Osteocyte (in vitro differentiated cells): ENCODE measurements around the gene LGALS4. TPM values are rescaled to one million over a fixed set of nuclear protein-coding genes. Genes with fewer than 3 reads are reported as not detected.
"Not testable (repeated sequence)": the region's sequence is repeated elsewhere in the genome, so short reads cannot be mapped to it uniquely, and the experiment has no call there.

Source experiments
- DNase-seq: peaks from one replicate; pipeline ENCODE4 v3.0.0; 2021; ENCODE audit warnings: mixed read lengths; ENCODE audit not compliant: unreplicated experiment; ENCODE audit errors: extremely low spot score
- H3K27ac Mint-ChIP-seq: one replicate; pipeline ENCODE4 v1.8.0; 2021; ENCODE audit warnings: mild to moderate bottlenecking, mixed read lengths; ENCODE audit not compliant: unreplicated experiment
- H3K27me3 Mint-ChIP-seq: one replicate; pipeline ENCODE4 v1.8.0; 2021; ENCODE audit warnings: mixed read lengths; ENCODE audit not compliant: unreplicated experiment
- H3K36me3 Mint-ChIP-seq: one replicate; pipeline ENCODE4 v1.8.0; 2021; ENCODE audit warnings: mixed read lengths; ENCODE audit not compliant: unreplicated experiment
- H3K4me1 Mint-ChIP-seq: one replicate; pipeline ENCODE4 v1.8.0; 2021; ENCODE audit warnings: mixed read lengths; ENCODE audit not compliant: unreplicated experiment
- H3K4me3 Mint-ChIP-seq: one replicate; pipeline ENCODE4 v1.8.0; 2021; ENCODE audit warnings: mild to moderate bottlenecking, moderate library complexity, mixed read lengths; ENCODE audit not compliant: unreplicated experiment
- H3K9me3 Mint-ChIP-seq: one replicate; pipeline ENCODE4 v1.8.0; 2021; ENCODE audit warnings: mixed read lengths; ENCODE audit not compliant: unreplicated experiment
- total RNA-seq: library from RNA; stranded (reverse); gene quantifications from 2 replicates; pipeline ENCODE4 v1.2.1, GENCODE V29; 2021
- TF ChIP-seq, protein P1 (sequence below): fragments of 200-600 bp; sonication (generic); IDR thresholded peaks from 2 replicates; pipeline ENCODE4 v1.5.0; 2021; ENCODE audit warnings: antibody characterized with exemption, mild to moderate bottlenecking, moderate library complexity

The LGALS4 gene
- total RNA-seq, 1 donor from 2014 or later, result not detected

GRCh38 chr19:38817081-38817480 lies 4.3 kb upstream of the LGALS4 start:
- peaks cover 2% of the 10 kb centered on the region for H3K4me1 Mint-ChIP-seq
- H3K27me3 Mint-ChIP-seq, result no peaks in the 10 kb centered on the region
- TF ChIP-seq, protein P1, sequence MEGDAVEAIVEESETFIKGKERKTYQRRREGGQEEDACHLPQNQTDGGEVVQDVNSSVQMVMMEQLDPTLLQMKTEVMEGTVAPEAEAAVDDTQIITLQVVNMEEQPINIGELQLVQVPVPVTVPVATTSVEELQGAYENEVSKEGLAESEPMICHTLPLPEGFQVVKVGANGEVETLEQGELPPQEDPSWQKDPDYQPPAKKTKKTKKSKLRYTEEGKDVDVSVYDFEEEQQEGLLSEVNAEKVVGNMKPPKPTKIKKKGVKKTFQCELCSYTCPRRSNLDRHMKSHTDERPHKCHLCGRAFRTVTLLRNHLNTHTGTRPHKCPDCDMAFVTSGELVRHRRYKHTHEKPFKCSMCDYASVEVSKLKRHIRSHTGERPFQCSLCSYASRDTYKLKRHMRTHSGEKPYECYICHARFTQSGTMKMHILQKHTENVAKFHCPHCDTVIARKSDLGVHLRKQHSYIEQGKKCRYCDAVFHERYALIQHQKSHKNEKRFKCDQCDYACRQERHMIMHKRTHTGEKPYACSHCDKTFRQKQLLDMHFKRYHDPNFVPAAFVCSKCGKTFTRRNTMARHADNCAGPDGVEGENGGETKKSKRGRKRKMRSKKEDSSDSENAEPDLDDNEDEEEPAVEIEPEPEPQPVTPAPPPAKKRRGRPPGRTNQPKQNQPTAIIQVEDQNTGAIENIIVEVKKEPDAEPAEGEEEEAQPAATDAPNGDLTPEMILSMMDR, result no peak
- H3K9me3 Mint-ChIP-seq, result no peaks in the 10 kb centered on the region
- peaks cover 27% of the 10 kb centered on the region for H3K36me3 Mint-ChIP-seq
- H3K4me3 Mint-ChIP-seq, result no peak overlapping the region
- no peak for DNase-seq
- no peak overlapping the region for H3K27ac Mint-ChIP-seq

- Mint-ChIP-seq H3K36me3 (peaks cover 27% of the 10 kb centered on the region), H3K27ac (no peak overlapping the region), H3K9me3 (no peaks in the 10 kb centered on the region), H3K27me3 (no peaks in the 10 kb centered on the region), H3K4me3 (no peak overlapping the region), H3K4me1 (peaks cover 2% of the 10 kb centered on the region)
- TF ChIP-seq, protein P1, result no peak
- DNase-seq, result no peak
These were observed 3.5 kb upstream of the LGALS4 start for GRCh38 chr19:38816131-38816750.

- Mint-ChIP-seq H3K4me3 (no peak overlapping the region), H3K27ac (no peak overlapping the region), H3K36me3 (peaks cover 25% of the 10 kb centered on the region), H3K9me3 (no peaks in the 10 kb centered on the region), H3K4me1 (peaks cover 2% of the 10 kb centered on the region), H3K27me3 (no peaks in the 10 kb centered on the region)
- TF ChIP-seq, protein P1, result no peak
- DNase-seq, result no peak
These were observed 2.6 kb upstream of the LGALS4 start for GRCh38 chr19:38815059-38816001.

DNA sequence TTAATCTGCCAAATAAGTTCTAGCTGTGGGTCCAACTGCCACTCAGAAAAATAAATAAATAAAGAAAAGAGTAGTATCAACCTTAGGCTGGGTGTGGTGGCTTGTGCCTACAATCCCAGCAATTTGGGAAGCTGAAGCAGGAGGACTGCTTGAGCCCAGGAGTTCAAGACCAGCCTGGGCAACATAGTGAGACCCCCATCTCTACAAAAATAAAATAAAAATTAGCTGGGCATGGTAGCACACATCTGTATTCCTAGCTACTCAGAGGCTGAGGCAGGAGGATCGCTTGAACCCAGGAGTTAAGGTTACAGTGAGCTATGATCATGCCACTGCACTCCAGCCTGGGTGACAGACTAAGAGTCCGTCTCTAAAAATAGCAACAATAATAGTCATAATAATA lies 1.2 kb upstream of the LGALS4 start:
- peaks cover 21% of the 10 kb centered on the region for H3K36me3 Mint-ChIP-seq
- H3K27ac Mint-ChIP-seq, DNase-seq, H3K4me1 Mint-ChIP-seq, H3K27me3 Mint-ChIP-seq, H3K9me3 Mint-ChIP-seq, H3K4me3 Mint-ChIP-seq: not testable (repeated sequence)

DNA sequence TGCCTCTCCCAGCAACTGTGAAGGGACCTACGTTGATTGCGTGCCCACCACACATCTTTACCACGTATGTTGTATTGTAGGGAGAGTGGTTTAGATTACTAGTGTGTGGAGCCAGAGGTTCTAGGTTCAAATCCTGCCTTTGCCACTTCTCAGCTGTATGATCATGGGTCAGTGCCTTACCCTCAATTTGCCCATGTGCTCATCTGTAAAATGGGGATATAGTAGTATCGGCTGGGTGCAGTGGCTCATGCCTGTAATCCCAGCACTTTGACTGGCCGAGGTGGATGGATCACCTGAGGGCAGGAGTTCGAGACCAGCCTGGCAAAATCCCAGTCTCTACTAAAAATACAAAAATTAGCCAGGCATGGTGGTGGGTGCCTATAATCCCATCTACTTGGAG lies 578 bp upstream of the LGALS4 start:
- no peak for DNase-seq
- H3K36me3 Mint-ChIP-seq, result peaks cover 19% of the 10 kb centered on the region
- H3K4me3 Mint-ChIP-seq, result no peak overlapping the region
- H3K9me3 Mint-ChIP-seq, result no peaks in the 10 kb centered on the region
- no peaks in the 10 kb centered on the region for H3K27me3 Mint-ChIP-seq
- TF ChIP-seq, protein P1, result no peak
- H3K27ac Mint-ChIP-seq, result no peak overlapping the region
- H3K4me1 Mint-ChIP-seq, result no peaks in the 10 kb centered on the region
